ENCODE data around the gene MCM9.

GRCh38 chr6:118896339-118897136, 38.4 kb downstream of the MCM9 start:
- TF ChIP-seq EMX1 (CRISPR knock-in tag; IDR thresholded peaks at IDR 0.05) (no peak), USF2 (CRISPR knock-in tag; IDR thresholded peaks at IDR 0.05) (no peak), RELA (CRISPR knock-in tag; IDR thresholded peaks at IDR 0.05; ENCODE audit: borderline replicate concordance) (no peak), CTCF (IDR thresholded peaks at IDR 0.05) (no peak), SP1 (CRISPR knock-in tag; conservative IDR thresholded peaks at IDR 0.05) (no peak), ZMAT4 (CRISPR knock-in tag; IDR thresholded peaks at IDR 0.05) (no peak), ZBTB21 (CRISPR knock-in tag; IDR thresholded peaks at IDR 0.05; ENCODE audit: borderline replicate concordance) (no peak), NR2C2 (CRISPR knock-in tag; IDR thresholded peaks at IDR 0.05) (no peak), TEAD4 (CRISPR knock-in tag; IDR thresholded peaks at IDR 0.05) (no peak), ATF2 (CRISPR knock-in tag; IDR thresholded peaks at IDR 0.05; ENCODE audit: borderline replicate concordance, low read depth) (no peak), ZNF121 (CRISPR knock-in tag; IDR thresholded peaks at IDR 0.05) (no peak)

Data from WTC11 (cell line).